ENCODE measurements around the gene SLC7A5. TPM values are rescaled to one million over a fixed set of nuclear protein-coding genes. Genes with fewer than 3 reads are reported as not detected.
"Not testable (repeated sequence)": the region's sequence is repeated elsewhere in the genome, so short reads cannot be mapped to it uniquely, and the experiment has no call there.

SLC7A5 gene
- total RNA-seq, 1 donor from 2014 or later: 42.2 TPM

DNA sequence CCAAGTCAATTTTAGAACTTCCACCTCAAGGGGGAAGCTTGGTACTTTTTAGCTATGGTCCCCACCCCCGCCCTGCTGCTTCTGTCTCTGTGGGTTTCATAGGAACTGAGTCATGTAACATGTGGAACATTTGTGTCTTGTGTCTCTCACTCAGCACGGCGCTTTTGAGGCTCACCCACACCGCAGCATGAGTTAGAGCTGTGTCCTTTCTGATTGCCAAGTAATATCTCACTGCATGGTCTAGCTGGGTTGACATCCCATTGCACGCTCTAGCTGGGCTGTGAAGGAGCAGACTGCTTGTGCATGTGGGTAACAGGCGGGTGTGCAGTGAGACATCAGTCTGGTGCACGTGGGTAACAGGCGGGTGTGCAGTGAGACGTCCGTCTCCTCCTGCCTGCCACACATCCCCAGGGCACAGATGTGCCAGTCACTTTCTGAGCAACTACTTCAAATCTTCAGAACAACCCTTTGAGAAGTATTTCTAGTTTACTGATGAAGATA, 26.4 kb upstream of the SLC7A5 start:
- H3K27ac Mint-ChIP-seq: no peak overlapping the region
- H3K9me3 Mint-ChIP-seq (ENCODE audit: low read depth): no peaks in the 10 kb centered on the region
- TF ChIP-seq, protein P1, sequence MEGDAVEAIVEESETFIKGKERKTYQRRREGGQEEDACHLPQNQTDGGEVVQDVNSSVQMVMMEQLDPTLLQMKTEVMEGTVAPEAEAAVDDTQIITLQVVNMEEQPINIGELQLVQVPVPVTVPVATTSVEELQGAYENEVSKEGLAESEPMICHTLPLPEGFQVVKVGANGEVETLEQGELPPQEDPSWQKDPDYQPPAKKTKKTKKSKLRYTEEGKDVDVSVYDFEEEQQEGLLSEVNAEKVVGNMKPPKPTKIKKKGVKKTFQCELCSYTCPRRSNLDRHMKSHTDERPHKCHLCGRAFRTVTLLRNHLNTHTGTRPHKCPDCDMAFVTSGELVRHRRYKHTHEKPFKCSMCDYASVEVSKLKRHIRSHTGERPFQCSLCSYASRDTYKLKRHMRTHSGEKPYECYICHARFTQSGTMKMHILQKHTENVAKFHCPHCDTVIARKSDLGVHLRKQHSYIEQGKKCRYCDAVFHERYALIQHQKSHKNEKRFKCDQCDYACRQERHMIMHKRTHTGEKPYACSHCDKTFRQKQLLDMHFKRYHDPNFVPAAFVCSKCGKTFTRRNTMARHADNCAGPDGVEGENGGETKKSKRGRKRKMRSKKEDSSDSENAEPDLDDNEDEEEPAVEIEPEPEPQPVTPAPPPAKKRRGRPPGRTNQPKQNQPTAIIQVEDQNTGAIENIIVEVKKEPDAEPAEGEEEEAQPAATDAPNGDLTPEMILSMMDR (IDR thresholded peaks at IDR 0.05; ENCODE audit: unreplicated experiment): no peak

DNA sequence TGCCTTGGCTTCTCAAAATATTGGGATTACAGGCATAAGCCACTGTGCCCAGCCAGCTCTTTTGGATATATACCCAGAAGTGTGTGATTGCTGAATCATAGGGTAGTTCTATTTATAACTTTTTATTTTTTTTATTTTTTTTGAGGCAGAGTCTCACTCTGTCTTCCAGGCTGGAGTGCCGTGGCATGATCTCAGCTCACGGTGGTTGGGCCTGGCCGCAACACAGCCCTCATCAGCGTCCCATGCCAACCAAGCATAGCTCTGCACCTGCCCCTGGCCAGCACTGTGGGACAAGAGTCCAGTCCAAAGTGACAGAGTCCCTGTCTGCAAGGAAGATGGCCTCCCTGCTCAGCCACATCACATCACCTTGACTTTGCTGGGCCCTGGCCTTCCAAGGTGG, 24.7 kb upstream of the SLC7A5 start:
- not testable (repeated sequence) for H3K4me3 Mint-ChIP-seq (ENCODE audit: low read depth); H3K4me1 Mint-ChIP-seq (ENCODE audit: low read depth); DNase-seq (ENCODE audit: low spot score, unreplicated experiment); H3K36me3 Mint-ChIP-seq (ENCODE audit: insufficient read depth); H3K9me3 Mint-ChIP-seq (ENCODE audit: low read depth); H3K27ac Mint-ChIP-seq
- peaks cover 13% of the 10 kb centered on the region for H3K27me3 Mint-ChIP-seq

More for the DNA sequence above, 26.4 kb upstream of the SLC7A5 start:
- no peak overlapping the region for H3K4me3 Mint-ChIP-seq (ENCODE audit: low read depth)
- no peaks in the 10 kb centered on the region for H3K4me1 Mint-ChIP-seq (ENCODE audit: low read depth)
- peaks cover 13% of the 10 kb centered on the region for H3K27me3 Mint-ChIP-seq
- no peaks in the 10 kb centered on the region for H3K36me3 Mint-ChIP-seq (ENCODE audit: insufficient read depth)
- DNase-seq (ENCODE audit: low spot score, unreplicated experiment): no peak

DNA sequence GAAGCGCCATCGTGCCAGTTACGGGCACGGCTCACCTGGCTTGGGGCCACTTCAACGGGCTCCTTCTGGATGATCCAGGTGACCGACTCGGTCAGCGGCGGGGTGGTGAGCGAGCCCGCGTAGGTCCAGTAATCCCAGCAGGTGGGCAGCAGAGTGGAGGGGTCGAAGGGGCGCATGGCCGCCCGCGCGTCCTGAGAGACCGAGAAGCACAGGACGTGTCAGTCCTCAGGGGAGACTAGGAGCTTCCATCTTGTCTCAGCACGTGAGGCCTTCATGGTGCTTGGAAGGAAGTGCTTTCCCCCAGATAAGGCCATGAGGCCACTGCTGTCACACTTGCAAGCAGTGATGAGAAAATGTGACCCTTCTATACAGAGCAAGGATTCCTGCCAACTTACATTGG, 22.5 kb upstream of the SLC7A5 start:
- Mint-ChIP-seq H3K9me3 (ENCODE audit: low read depth) (no peaks in the 10 kb centered on the region), H3K4me1 (ENCODE audit: low read depth) (no peaks in the 10 kb centered on the region), H3K27me3 (peaks cover 10% of the 10 kb centered on the region), H3K4me3 (ENCODE audit: low read depth) (no peak overlapping the region), H3K36me3 (ENCODE audit: insufficient read depth) (no peaks in the 10 kb centered on the region), H3K27ac (no peak overlapping the region)
- DNase-seq (ENCODE audit: low spot score, unreplicated experiment): no peak
- TF ChIP-seq, protein P1 (IDR thresholded peaks at IDR 0.05; ENCODE audit: unreplicated experiment): no peak

DNA sequence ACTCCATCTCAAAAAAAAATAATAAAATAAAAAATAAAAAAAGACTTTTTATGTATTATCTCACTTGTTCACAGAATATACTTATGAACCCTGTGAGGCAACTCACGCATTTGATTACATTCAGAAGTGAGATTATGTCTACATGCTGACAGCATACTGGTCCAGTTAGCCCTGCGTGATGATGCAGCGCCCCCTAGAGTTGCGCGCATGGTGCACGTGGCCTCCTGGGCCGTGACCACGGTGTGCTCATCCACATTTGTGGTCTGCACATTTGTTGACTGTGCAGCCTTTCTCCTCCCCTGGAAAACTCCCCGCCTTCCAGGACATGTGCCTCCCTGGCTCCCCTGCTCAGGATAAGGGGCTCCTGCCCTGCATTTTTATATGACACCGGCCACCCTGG, 20.5 kb upstream of the SLC7A5 start:
- H3K4me3 Mint-ChIP-seq (ENCODE audit: low read depth); H3K36me3 Mint-ChIP-seq (ENCODE audit: insufficient read depth); DNase-seq (ENCODE audit: low spot score, unreplicated experiment); H3K27me3 Mint-ChIP-seq; H3K4me1 Mint-ChIP-seq (ENCODE audit: low read depth); H3K9me3 Mint-ChIP-seq (ENCODE audit: low read depth); H3K27ac Mint-ChIP-seq: not testable (repeated sequence)

DNA sequence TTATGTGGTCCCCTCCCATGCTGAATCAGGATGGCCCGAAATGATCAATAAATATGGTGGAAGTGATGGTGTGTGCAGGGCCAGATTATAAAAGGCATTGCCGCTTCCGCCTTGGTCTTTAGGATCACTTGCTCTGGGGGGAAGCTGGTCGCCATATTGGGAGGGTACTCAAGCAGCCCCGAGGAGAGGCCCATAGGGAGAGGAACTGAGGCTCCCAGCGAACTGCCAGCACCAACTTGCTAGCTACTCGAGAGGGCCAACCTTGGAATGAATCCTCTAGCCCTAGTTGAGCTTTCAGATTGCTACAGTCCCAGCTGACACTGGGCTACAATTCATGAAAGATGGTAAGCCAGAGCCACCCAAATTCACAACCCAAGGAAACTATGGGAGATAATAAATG, 19.0 kb upstream of the SLC7A5 start:
- not testable (repeated sequence) for H3K27me3 Mint-ChIP-seq; H3K4me1 Mint-ChIP-seq (ENCODE audit: low read depth)

DNA sequence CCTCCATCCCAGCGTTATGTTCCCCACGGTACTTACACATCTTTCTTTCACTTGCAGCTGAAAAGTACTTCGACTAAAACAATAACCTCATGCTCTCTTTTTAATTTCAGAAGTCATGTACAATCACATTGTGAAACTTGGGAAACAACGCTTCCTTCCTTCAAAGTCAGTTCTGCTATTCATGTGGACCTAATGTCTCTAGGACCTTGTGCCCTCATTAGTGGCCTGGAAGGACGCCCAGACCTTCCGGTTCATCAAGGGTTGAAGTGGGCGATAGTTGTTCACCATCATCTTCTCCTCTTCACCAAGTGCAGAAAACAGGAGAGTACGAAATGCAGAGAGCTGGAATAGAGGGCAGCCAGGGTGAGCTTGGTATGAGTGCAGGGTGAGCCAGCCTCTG, 18.6 kb upstream of the SLC7A5 start:
- not testable (repeated sequence) for H3K27me3 Mint-ChIP-seq; DNase-seq (ENCODE audit: low spot score, unreplicated experiment); H3K9me3 Mint-ChIP-seq (ENCODE audit: low read depth); H3K4me1 Mint-ChIP-seq (ENCODE audit: low read depth); H3K36me3 Mint-ChIP-seq (ENCODE audit: insufficient read depth); H3K4me3 Mint-ChIP-seq (ENCODE audit: low read depth); H3K27ac Mint-ChIP-seq

More for the DNA sequence above, 19.0 kb upstream of the SLC7A5 start:
- not testable (repeated sequence) for H3K9me3 Mint-ChIP-seq (ENCODE audit: low read depth); DNase-seq (ENCODE audit: low spot score, unreplicated experiment); H3K27ac Mint-ChIP-seq; H3K36me3 Mint-ChIP-seq (ENCODE audit: insufficient read depth); H3K4me3 Mint-ChIP-seq (ENCODE audit: low read depth)

DNA sequence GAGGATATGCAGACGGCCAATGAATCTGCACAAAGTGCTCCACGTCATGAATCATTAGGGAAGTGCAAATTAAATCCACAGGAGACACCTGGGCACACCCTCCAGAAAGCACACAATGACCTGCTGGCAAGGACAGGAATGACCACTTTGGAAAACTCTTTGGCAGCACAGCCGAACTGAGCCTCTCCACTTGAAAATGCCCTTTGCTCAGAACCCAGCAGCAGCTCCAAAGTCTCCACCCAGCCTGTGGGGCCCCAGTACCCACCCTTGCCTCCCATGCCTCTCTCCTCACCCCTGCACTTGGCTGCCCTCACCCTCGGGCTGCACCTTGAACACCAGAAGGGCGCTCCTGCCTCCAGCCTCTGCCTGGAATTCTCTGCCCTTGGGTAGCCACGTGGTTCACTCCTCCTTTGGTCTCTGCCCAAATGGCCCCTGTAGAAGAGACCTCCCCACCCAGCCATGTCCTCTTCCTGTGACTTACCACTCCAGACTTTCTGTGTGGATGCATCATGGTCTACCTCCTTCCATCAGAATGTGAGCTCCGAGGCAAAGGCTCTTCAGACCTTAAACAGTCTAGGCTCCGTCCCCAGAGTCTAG, 16.2 kb upstream of the SLC7A5 start:
- Mint-ChIP-seq H3K27ac (peak overlapping the region; percentile 17), H3K27me3 (peaks cover 17% of the 10 kb centered on the region), H3K4me1 (ENCODE audit: low read depth) (peaks cover 16% of the 10 kb centered on the region)
- not testable (repeated sequence) for H3K4me3 Mint-ChIP-seq (ENCODE audit: low read depth); DNase-seq (ENCODE audit: low spot score, unreplicated experiment); H3K9me3 Mint-ChIP-seq (ENCODE audit: low read depth); H3K36me3 Mint-ChIP-seq (ENCODE audit: insufficient read depth)

DNA sequence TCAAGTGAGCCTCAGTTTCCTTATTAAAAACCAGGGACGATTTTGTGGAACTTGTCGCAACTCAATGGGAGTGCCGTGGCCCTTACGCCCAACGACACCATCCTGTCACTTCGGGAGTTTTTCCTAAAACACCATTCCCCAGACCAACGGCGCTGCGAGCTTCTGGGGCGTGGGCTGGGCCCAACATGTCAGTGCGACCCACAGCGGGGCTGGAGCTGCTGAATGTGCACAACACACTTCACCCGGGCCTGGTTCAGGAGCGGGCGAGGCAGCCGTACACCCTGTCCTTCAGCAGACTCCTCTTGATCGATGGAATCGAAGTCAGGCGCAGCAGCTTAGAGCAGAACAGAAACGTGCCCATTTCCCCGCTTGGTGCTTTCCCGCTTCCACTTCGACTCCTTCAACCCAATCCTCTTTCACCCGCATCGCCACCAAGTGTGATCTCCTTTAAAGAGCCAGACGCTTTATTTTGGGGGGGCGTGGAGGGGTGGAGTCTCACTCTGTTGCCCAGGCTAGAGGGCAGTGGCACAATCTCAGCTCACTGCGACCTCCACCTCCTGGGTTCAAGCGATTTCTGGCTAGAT, 13.2 kb upstream of the SLC7A5 start:
- Mint-ChIP-seq H3K4me3 (ENCODE audit: low read depth) (no peak overlapping the region), H3K4me1 (ENCODE audit: low read depth) (peaks cover 35% of the 10 kb centered on the region), H3K27ac (no peak overlapping the region)

More for the DNA sequence above, 13.2 kb upstream of the SLC7A5 start:
- no peaks in the 10 kb centered on the region for H3K36me3 Mint-ChIP-seq (ENCODE audit: insufficient read depth)
- TF ChIP-seq, protein P1 (IDR thresholded peaks at IDR 0.05; ENCODE audit: unreplicated experiment): no peak
- DNase-seq (ENCODE audit: low spot score, unreplicated experiment): no peak
- H3K9me3 Mint-ChIP-seq (ENCODE audit: low read depth): no peaks in the 10 kb centered on the region
- peaks cover 15% of the 10 kb centered on the region for H3K27me3 Mint-ChIP-seq

All from progenitor cell of endocrine pancreas (in vitro differentiated cells).